ENCODE data around the gene YWHAE.

DNA sequence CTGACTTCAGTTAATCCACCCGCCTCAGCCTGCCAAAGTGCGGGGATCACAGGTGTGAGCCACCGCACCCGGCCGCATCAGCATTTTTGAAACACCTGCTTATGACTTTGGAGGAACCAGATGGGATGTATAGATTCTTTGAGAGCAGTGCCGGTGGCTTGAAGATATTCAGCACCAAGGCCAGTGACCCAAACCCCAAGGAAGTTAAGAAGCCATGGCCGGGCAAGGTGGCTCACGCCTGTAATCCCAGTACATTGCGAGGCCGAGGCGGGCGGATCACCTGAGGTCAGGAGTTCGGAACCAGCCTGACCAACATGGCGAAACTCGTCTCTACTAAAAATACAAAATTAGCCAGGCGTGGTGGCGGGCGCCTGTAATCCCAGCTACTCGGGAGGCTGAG lies 76.7 kb downstream of the YWHAE start:
- TF ChIP-seq CTCF (conservative IDR thresholded peaks at IDR 0.05; ENCODE audit: low read depth, low read length) (no peak), EZH2 (IDR thresholded peaks at IDR 0.05; ENCODE audit: borderline replicate concordance, low read depth, low read length, poor library complexity, severe bottlenecking) (no peak)

All from A673 (cell line).